Spleen (tissue), 11 donors: ENCODE results near the gene C1QTNF12. TPM values are rescaled to one million over a fixed set of nuclear protein-coding genes. Genes with fewer than 3 reads are reported as not detected.

Experiments
- DNase-seq: peaks from one replicate; pipeline ENCODE4 v3.0.0-alpha.2; 2020
- H3K27ac ChIP-seq, 8 donors: fragments of 200-600 bp; sonication (generic) in 7 of 8; 1 replicate in 4 of 8; 2 replicates in 4 of 8; pipeline versions ENCODE4 v1.5.0 to v1.8.0; 2016 to 2021; ENCODE audit warnings: inconsistent platforms in 4 of 8, mild to moderate bottlenecking in 4 of 8, moderate library complexity in 1 of 8
- H3K27me3 ChIP-seq, 7 donors: fragments of 200-600 bp; sonication (generic) in 6 of 7; replicated peaks in 1 of 7; 1 replicate in 4 of 7; 2 replicates in 3 of 7; pipeline versions ENCODE4 v1.5.0 to v1.8.0; 2016 to 2021; ENCODE audit warnings: inconsistent platforms in 3 of 7, mild to moderate bottlenecking in 1 of 7
- H3K36me3 ChIP-seq, 6 donors: fragments of 200-600 bp; sonication (generic) in 5 of 6; 1 replicate in 4 of 6; 2 replicates in 2 of 6; pipeline versions ENCODE4 v1.5.0 to v1.8.0; 2016 to 2021; ENCODE audit warnings: inconsistent platforms in 2 of 6
- H3K4me1 ChIP-seq, 6 donors: fragments of 200-600 bp; sonication (generic) in 5 of 6; 1 replicate in 3 of 6; 2 replicates in 3 of 6; pipeline versions ENCODE4 v1.5.0 to v1.8.0; 2016 to 2021; ENCODE audit warnings: inconsistent platforms in 3 of 6
- H3K4me3 ChIP-seq, 8 donors: fragments of 200-600 bp; sonication (generic) in 7 of 8; 1 replicate in 4 of 8; 2 replicates in 4 of 8; pipeline versions ENCODE4 v1.5.0 to v1.8.0; 2016 to 2021; ENCODE audit warnings: inconsistent platforms in 4 of 8, mild to moderate bottlenecking in 4 of 8, moderate library complexity in 2 of 8
- H3K9me3 ChIP-seq, 8 donors: fragments of 200-600 bp; sonication (generic) in 7 of 8; 1 replicate in 4 of 8; 2 replicates in 4 of 8; pipeline versions ENCODE4 v1.5.0 to v1.8.0; 2016 to 2021; ENCODE audit warnings: inconsistent platforms in 4 of 8
- CTCF ChIP-seq, 11 experiments: fragments of 200-600 bp in 7 of 11; fragments of 450-650 bp in 4 of 11; sonication (generic) in 4 of 11; IDR thresholded peaks in 8 of 11; conservative IDR thresholded peaks in 3 of 11; 1 replicate in 7 of 11; 2 replicates in 4 of 11; pipeline versions ENCODE4 v1.4.0 to v1.8.0; 2016 to 2021; ENCODE audit warnings: antibody characterized with exemption in 11 of 11, inconsistent platforms in 4 of 11, mild to moderate bottlenecking in 1 of 11
- POLR2A ChIP-seq, 3 donors: fragments of 450-650 bp; IDR thresholded peaks; one replicate each; pipeline ENCODE4 v1.5.1; 2017; ENCODE audit warnings: antibody characterized with exemption in 3 of 3, mild to moderate bottlenecking in 1 of 3
- POLR2AphosphoS5 ChIP-seq, 3 donors: sonication (generic); formaldehyde crosslinking; IDR thresholded peaks; one replicate each; pipeline ENCODE4 v1.5.1; 2017; ENCODE audit warnings: antibody characterized with exemption in 3 of 3
- WGBS, 5 donors: extraction: QIAGEN DNeasy Blood & Tissue Kit in 3 of 5; methylation state at CpG; one replicate each; pipeline versions ENCODE4 v1.1.5 to v1.1.7; 2013 to 2018; 5-methylcytosine and 5-hydroxymethylcytosine counted together
- intact Hi-C: fragments of 100-400 bp; cut with DNase I; formaldehyde crosslinking; loops from one replicate; pipeline ENCODE4 v1.15.0; 2023; ENCODE audit warnings: low total_unique reads
- polyA plus RNA-seq, 3 donors: library from polyadenylated mRNA; stranded (reverse); fragments of 200-250 nt; gene quantifications; one replicate each; pipeline ENCODE4 v1.2.1, GENCODE V29; 2013
- total RNA-seq, 7 donors: library from RNA; depleted of rRNA in 3 of 7; stranded (reverse); fragments of >200 nt in 3 of 7; fragmentation: NEBNext Ultra II Directional in 4 of 7; extraction: Animal tissue kit (Norgen Biotek cat#: 25700) in 4 of 7; gene quantifications; one replicate each; pipeline versions ENCODE4 v1.1.0 to v1.2.1, GENCODE V29; 2016 to 2021
- donor health status: healthy with polysubstance abuse.
- donor health status: DM: no; HTN: no; CAD: no; lungs with moderate emphysema.
- donor health status: DM: no; HTN: no; CAD: no.
- donor health status: Bipolar disorder and iron deficiency.
- donor health status: healthy.
- donor health status: DM: no; HTN: no; CAD: no.
- donor health status: DM: yes; HTN: yes; CAD: no.

Gene C1QTNF12
- total and polyA plus RNA-seq, 10 donors = 0.87 to 5.5 (median 1.4) TPM; not detected in 3

GRCh38 chr1:1223891-1224290 lies 22.6 kb downstream of the C1QTNF12 start:
- Histone ChIP-seq H3K27me3 (no peaks in the 10 kb centered on the region), H3K4me3 (no peak overlapping the region), H3K36me3 (peaks cover 0 to 100% (median 93%) of the 10 kb centered on the region in 6 donors), H3K27ac (no peak overlapping the region), H3K4me1 (peaks cover 0 to 39% (median 12%) of the 10 kb centered on the region in 6 donors), H3K9me3 (no peaks in the 10 kb centered on the region)
- no peak for DNase-seq
- 94 to 97% (median 95%) methylated on average over 19 to 21 of the region's 21 CpGs for WGBS, 5 donors
- TF ChIP-seq POLR2AphosphoS5 (IDR thresholded peaks at IDR 0.05) = peak in 1 of 3 donors; percentile 30
- TF ChIP-seq POLR2A (IDR thresholded peaks at IDR 0.05) = no peak
- TF ChIP-seq CTCF (IDR thresholded peaks at IDR 0.05 in 8 of 11, conservative IDR thresholded peaks at IDR 0.05 in 3 of 11) = no peak
- intact Hi-C loops = no loop called here

GRCh38 chr1:1223321-1223720 lies 23.2 kb downstream of the C1QTNF12 start:
- no peak overlapping the region for H3K4me3 ChIP-seq
- WGBS, 5 donors = 88 to 98% (median 94%) methylated on average over 8 to 15 of the region's 15 CpGs
- no peak for TF ChIP-seq POLR2AphosphoS5 (IDR thresholded peaks at IDR 0.05)
- no peak for TF ChIP-seq POLR2A (IDR thresholded peaks at IDR 0.05)
- TF ChIP-seq CTCF (IDR thresholded peaks at IDR 0.05 in 8 of 11, conservative IDR thresholded peaks at IDR 0.05 in 3 of 11) = no peak
- no peaks in the 10 kb centered on the region for H3K9me3 ChIP-seq
- peaks cover 0 to 100% (median 93%) of the 10 kb centered on the region in 6 donors for H3K36me3 ChIP-seq
- peaks cover 0 to 33% (median 8%) of the 10 kb centered on the region in 6 donors for H3K4me1 ChIP-seq
- DNase-seq = no peak
- intact Hi-C loops = no loop called here
- no peak overlapping the region for H3K27ac ChIP-seq
- no peaks in the 10 kb centered on the region for H3K27me3 ChIP-seq

GRCh38 chr1:1222575-1223225 lies 23.8 kb downstream of the C1QTNF12 start:
- Histone ChIP-seq H3K9me3 (no peaks in the 10 kb centered on the region), H3K36me3 (peaks cover 0 to 100% (median 93%) of the 10 kb centered on the region in 6 donors), H3K4me1 (peaks cover 0 to 27% (median 6%) of the 10 kb centered on the region in 6 donors), H3K27me3 (no peaks in the 10 kb centered on the region), H3K4me3 (no peak overlapping the region), H3K27ac (peak overlapping the region in 2 of 8 donors; percentile 30 to 32)
- TF ChIP-seq POLR2A (IDR thresholded peaks at IDR 0.05) = no peak
- TF ChIP-seq CTCF (IDR thresholded peaks at IDR 0.05 in 8 of 11, conservative IDR thresholded peaks at IDR 0.05 in 3 of 11) = no peak
- peak in 2 of 3 donors; percentile 24 to 48 for TF ChIP-seq POLR2AphosphoS5 (IDR thresholded peaks at IDR 0.05)
- 91 to 96% (median 94%) methylated on average over 42 to 44 of the region's 44 CpGs for WGBS, 5 donors
- no peak for DNase-seq
- intact Hi-C loops = no loop called here

GRCh38 chr1:1221887-1222574 lies 24.5 kb downstream of the C1QTNF12 start:
- H3K9me3 ChIP-seq = no peaks in the 10 kb centered on the region
- H3K27ac ChIP-seq = peak overlapping the region in 2 of 8 donors; percentile 30 to 32
- H3K27me3 ChIP-seq = no peaks in the 10 kb centered on the region
- intact Hi-C loops = no loop called here
- H3K4me3 ChIP-seq = no peak overlapping the region
- WGBS, 5 donors = 79 to 91% (median 89%) methylated on average over 25 to 30 of the region's 30 CpGs
- TF ChIP-seq POLR2A (IDR thresholded peaks at IDR 0.05) (no peak), POLR2AphosphoS5 (IDR thresholded peaks at IDR 0.05) (no peak), CTCF (IDR thresholded peaks at IDR 0.05 in 8 of 11, conservative IDR thresholded peaks at IDR 0.05 in 3 of 11) (no peak)
- H3K4me1 ChIP-seq = peaks cover 0 to 22% (median 3%) of the 10 kb centered on the region in 6 donors
- DNase-seq = no peak
- peaks cover 0 to 100% (median 93%) of the 10 kb centered on the region in 6 donors for H3K36me3 ChIP-seq
